Lung (tissue), 12 donors: Measurements from ENCODE around the gene ATRNL1. TPM values are rescaled to one million over a fixed set of nuclear protein-coding genes. Genes with fewer than 3 reads are reported as not detected.
A peak's percentile ranks its signal among the peaks of the same experiment; 100 is the strongest.

Experiments used
- ATAC-seq: fragments of 200-7000 bp; cut with Tn5 transposase; one replicate; pipeline ENCODE4 v1.9.1; 2020; ENCODE audit warnings: moderate number of reproducible peaks; ENCODE audit not compliant: insufficient read depth, low FRiP score
- DNase-seq, 3 donors: peaks; one replicate each; pipeline ENCODE4 v3.0.0-alpha.2; 2013 to 2017
- H3K27ac ChIP-seq, 2 donors: one replicate each; pipeline ENCODE4 v1.5.1; 2013; ENCODE audit warnings: mild to moderate bottlenecking in 2 of 2, moderate library complexity in 2 of 2, control low read depth in 1 of 2, inconsistent platforms in 1 of 2, low read depth in 1 of 2, low read length in 1 of 2
- H3K27me3 ChIP-seq, 3 donors: one replicate each; pipeline ENCODE4 v1.5.1; 2013; ENCODE audit warnings: low read length in 2 of 3; ENCODE audit not compliant: control insufficient read depth in 3 of 3, insufficient read depth in 3 of 3
- H3K36me3 ChIP-seq, 4 donors: one replicate each; pipeline ENCODE4 v1.5.1; 2013; ENCODE audit warnings: low read length in 4 of 4, mild to moderate bottlenecking in 1 of 4, moderate library complexity in 1 of 4; ENCODE audit not compliant: control insufficient read depth in 4 of 4, insufficient read depth in 4 of 4
- H3K4me1 ChIP-seq, 5 donors: one replicate each; pipeline ENCODE4 v1.5.1; 2013; ENCODE audit warnings: low read length in 5 of 5, mild to moderate bottlenecking in 2 of 5, moderate library complexity in 1 of 5; ENCODE audit not compliant: control insufficient read depth in 5 of 5, insufficient read depth in 5 of 5
- H3K4me3 ChIP-seq: one replicate; pipeline ENCODE4 v1.5.1; 2013; ENCODE audit warnings: mild to moderate bottlenecking, control low read depth, moderate library complexity
- H3K9ac ChIP-seq, 2 donors: one replicate each; pipeline ENCODE4 v1.5.1; 2013; ENCODE audit warnings: low read length in 2 of 2, control low read depth in 1 of 2; ENCODE audit not compliant: insufficient read depth in 1 of 2
- H3K9me3 ChIP-seq, 4 donors: one replicate each; pipeline ENCODE4 v1.5.1; 2013; ENCODE audit warnings: low read length in 3 of 4, mild to moderate bottlenecking in 1 of 4, moderate library complexity in 1 of 4; ENCODE audit not compliant: control insufficient read depth in 4 of 4, insufficient read depth in 3 of 4
- CTCF ChIP-seq: IDR thresholded peaks from 2 replicates; pipeline ENCODE4 v1.5.1; 2012; ENCODE audit warnings: mild to moderate bottlenecking; ENCODE audit errors: control extremely low read depth, extremely low read depth
- WGBS, 2 donors: extraction: QIAGEN DNeasy Blood & Tissue Kit; methylation state at CpG; one replicate each; pipeline ENCODE4 v1.1.7; 2013; 5-methylcytosine and 5-hydroxymethylcytosine counted together
- polyA plus RNA-seq, 2 donors: library from polyadenylated mRNA; stranded (reverse); fragments of 200-250 nt; gene quantifications; one replicate each; pipeline ENCODE4 v1.2.1, GENCODE V29; 2013
- total RNA-seq, 2 donors: library from RNA; depleted of rRNA in 1 of 2; stranded (reverse); fragments of >200 nt in 1 of 2; gene quantifications; one replicate each; pipeline ENCODE4 v1.2.1, GENCODE V29; 2014 to 2021
- donor health status: control.
- donor health status: control.
- donor health status: Bipolar disorder and iron deficiency.
- donor health status: healthy.
- donor health status: DM: yes; HTN: yes; CAD: no.

Gene ATRNL1
- total and polyA plus RNA-seq, 4 donors = 0.05 to 11.1 (median 0.24) TPM

GRCh38 chr10:115441907-115442545 lies 348.9 kb downstream of the ATRNL1 start:
- H3K27ac ChIP-seq = no peak overlapping the region
- DNase-seq (peak in 2 of 3 donors; percentile 56 to 66), ATAC-seq (no peak)
- H3K4me1 ChIP-seq = peaks cover 0 to 6% (median 0%) of the 10 kb centered on the region in 5 donors
- no peaks in the 10 kb centered on the region for H3K27me3 ChIP-seq
- TF ChIP-seq CTCF = no peak
- WGBS, 2 donors = 64 to 68% methylated on average over 2 of the region's 2 CpGs
- H3K36me3 ChIP-seq = no peaks in the 10 kb centered on the region
- no peaks in the 10 kb centered on the region for H3K9me3 ChIP-seq
- no peak overlapping the region for H3K4me3 ChIP-seq
- H3K9ac ChIP-seq = no peak overlapping the region

- 87 to 93% methylated on average over 5 of the region's 5 CpGs for WGBS, 2 donors
- H3K4me3 ChIP-seq = no peak overlapping the region
Measured at GRCh38 chr10:115456812-115457211, 363.6 kb downstream of the ATRNL1 start.

DNA sequence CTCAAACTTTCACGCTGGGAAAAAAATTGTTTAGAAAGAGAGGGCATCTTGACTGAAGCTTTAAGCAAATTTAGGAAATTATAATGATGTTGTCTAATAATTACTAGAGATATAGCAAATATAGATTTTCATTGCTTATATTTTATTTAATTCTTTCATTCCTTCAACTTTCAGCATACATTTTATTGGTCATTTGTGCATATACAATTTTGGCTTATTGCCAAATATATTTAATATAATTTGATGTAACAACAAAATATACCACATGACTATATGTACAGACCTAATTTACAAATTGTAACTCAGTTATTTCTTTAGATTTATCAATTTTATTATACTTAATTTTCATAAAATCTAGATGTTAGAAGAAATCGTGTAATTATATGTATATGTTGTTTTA lies 390.1 kb downstream of the ATRNL1 start:
- Histone ChIP-seq H3K4me3 (no peak overlapping the region), H3K27ac (no peak overlapping the region), H3K9ac (no peak overlapping the region), H3K36me3 (no peaks in the 10 kb centered on the region), H3K4me1 (no peaks in the 10 kb centered on the region), H3K9me3 (no peaks in the 10 kb centered on the region), H3K27me3 (no peaks in the 10 kb centered on the region)
- ATAC-seq (no peak), DNase-seq (no peak)
- TF ChIP-seq CTCF = no peak
- 90 to 91% methylated on average over 2 of the region's 2 CpGs for WGBS, 2 donors

More at GRCh38 chr10:115456812-115457211, 363.6 kb downstream of the ATRNL1 start:
- TF ChIP-seq CTCF = no peak
- H3K4me1 ChIP-seq = no peaks in the 10 kb centered on the region
- DNase-seq = no peak
- H3K9me3 ChIP-seq = peaks cover 0 to 6% (median 2%) of the 10 kb centered on the region in 4 donors
- no peaks in the 10 kb centered on the region for H3K27me3 ChIP-seq
- no peaks in the 10 kb centered on the region for H3K36me3 ChIP-seq
- ATAC-seq = no peak
- no peak overlapping the region for H3K9ac ChIP-seq
- no peak overlapping the region for H3K27ac ChIP-seq
